HG02588 (cell line): ENCODE results near the gene ACAP3.
"Not testable (repeated sequence)": the region's sequence is repeated elsewhere in the genome, so short reads cannot be mapped to it uniquely, and the experiment has no call there.

Source experiments
- ATAC-seq: cut with Tn5 transposase; IDR thresholded peaks from one replicate; pipeline ENCODE4 v1.9.1; 2021; ENCODE audit warnings: mild to moderate bottlenecking, moderate library complexity; ENCODE audit not compliant: unreplicated experiment

ACAP3 gene

DNA sequence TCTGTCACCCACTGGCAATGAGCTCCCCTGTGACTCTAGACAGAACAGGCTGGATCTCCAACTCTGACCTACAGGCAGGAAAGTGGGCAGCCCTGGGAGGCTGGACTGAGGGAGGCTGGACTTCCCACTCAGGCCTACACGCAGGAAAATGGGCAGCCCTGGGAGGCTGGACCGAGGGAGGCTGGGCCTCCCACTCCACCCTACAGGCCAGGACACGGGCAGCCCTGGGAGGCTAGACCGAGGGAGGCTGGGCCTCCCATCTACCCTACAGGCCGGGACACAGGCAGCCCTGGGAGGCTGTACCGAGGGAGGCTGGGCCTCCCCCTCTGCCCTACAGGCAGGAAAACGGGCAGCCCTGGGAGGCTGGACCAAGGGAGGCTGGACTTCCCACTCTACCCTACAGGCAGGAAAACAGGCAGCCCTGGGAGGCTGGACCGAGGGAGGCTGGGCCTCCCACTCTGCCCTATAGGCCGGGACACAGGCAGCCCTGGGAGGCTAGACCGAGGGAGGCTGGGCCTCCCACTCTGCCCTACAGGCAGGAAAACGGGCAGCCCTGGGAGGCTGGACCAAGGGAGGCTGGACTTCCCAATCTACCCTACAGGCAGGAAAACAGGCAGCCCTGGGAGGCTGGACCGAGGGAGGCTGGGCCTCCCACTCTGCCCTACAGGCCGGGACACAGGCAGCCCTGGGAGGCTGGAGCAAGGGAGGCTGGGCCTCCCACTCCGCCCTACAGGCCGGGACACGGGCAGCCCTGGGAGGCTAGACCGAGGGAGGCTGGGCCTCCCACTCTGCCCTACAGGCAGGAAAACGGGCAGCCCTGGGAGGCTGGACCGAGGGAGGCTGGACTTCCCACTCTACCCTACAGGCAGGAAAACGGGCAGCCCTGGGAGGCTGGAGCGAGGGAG, 59.5 kb downstream of the ACAP3 start:
- ATAC-seq: not testable (repeated sequence)

DNA sequence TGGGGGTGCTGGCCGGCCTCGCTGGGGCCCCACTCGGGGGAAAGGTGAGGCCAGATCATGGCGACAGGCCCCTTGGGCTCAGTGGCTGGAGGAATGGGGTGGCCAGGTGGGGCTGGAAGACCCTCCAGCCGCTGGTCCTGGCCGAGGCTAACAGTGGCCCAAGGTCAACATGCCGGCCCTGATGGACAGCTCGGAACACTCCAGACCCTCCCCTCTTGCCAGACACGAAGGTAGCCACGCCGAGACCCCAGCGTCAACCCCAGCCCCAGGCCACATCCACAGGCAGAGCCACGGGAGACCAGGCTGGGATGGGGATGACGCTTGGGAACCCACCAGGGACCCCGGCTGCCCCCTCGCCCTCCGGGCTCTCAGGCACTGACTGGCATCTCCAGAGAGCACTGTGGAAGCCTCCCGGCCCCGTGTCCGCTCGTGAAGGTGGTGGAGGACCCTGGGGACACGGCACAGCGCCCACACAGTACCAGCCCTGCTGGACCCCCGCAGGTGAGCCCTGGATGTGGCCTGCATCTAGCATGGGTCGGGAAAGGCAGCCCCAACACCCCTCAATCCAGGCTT, 60.3 kb downstream of the ACAP3 start:
- ATAC-seq: no peak

DNA sequence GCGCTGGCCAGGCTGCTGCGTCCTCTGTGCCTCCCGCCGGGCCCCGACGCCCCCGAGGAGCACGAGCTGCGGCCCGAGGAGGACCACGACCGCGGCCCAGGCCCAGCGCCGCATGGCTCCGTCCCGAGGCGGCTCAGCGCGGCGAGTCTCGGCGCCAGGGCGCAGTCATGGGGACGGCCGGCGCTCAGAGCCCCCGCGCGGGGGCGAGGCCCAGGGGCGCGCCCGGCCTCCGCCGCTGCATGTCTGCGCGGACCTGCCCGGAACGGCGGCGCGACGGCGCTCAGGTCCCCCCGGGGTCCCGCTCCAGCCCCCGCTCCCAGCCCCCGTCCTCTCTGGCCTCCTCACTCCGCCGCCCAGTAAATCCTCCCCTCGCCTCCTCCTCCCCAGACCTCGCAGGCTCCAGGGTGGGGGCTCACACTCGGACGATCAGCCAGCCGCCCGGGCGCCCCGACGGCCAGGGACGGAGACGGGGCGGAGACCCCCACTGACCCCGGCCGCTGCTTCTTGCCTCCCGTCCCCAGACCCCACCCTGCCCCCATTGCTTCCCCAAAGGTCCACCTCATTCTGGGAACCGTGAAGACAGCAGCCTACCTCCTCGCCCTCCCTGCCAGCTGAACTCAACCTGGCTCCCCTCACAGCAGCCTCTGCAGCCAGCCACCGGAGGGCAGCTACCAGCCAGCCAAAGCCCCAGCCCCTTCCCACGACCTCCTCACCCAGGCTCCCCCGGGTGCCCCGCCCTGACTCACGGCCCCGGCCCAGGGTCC, 61.0 kb downstream of the ACAP3 start, which contains the start of gene C1QTNF12:
Gene C1QTNF12 (minus strand): TSS at position 146 of the 764 bp plus-strand sequence. CDS start 32 bp downstream, at position 114.
- no peak for ATAC-seq

DNA sequence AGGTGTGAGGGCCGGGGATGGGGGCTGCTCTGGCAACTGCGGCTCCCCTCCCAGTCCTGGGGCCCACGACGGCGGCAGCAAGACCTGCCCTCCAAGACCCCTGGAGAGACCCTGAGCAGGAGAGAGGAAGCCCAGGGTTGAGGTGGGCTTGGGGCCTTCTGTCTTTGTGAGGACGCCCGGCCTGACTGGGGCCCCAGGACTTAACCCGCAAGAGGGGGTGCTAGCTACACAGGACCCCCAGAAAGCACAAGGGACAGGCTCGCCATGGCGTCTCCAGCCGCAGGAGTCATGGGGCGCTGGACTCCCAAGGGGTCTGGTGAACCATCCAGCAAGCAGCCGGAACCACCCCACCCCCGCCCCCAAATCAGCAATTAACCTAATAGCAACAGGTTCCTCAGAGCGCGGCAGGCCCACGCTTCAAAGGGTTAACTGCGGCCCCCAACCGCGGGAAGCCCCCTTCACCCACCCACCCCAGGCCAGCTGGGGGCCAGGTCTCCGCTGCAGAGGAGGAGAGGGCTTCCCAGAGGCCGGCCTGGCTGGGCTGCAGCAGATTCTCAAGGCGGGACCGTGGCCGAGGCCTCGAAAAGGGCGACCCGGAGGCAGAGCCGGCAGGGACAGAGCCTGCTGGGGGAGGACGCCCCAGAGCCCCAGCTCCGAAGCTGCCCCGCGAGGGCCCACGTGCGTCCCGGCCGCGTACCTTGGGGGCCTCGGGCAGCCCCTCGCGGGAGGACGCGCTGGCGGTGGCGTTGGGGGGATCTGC, 61.7 kb downstream of the ACAP3 start:
- ATAC-seq: no peak

DNA sequence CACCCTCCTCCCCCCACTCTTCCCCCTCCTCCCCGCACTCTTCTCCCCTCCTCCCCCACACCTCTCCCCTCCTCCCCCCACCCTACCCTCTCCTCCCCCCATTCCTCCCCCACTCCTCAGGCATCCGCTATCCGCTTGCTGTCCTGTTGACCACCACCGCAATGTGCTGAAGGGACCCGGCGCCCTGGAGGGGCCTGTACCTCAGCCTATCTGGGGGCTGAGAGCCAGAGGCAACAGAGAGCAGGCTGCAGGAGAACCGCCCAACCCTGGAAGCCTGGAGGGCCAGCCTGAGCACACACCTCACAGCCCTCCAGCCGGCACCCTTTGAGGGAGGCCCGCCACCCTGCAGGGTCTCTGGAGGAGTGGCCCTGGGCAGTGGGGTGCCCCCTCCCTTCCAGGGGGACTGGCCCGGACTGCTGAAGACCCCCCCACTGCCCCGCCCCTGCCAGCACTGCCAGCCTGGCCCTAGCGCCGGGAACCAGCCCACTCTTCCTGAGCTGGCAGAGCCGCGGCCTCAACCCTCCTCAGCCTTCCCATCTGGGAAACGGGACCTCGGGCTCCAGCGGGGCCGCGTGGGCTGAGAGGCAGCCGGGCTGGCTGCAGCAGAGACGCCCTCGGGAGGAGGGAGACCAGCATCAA, 62.4 kb downstream of the ACAP3 start:
- no peak for ATAC-seq

DNA sequence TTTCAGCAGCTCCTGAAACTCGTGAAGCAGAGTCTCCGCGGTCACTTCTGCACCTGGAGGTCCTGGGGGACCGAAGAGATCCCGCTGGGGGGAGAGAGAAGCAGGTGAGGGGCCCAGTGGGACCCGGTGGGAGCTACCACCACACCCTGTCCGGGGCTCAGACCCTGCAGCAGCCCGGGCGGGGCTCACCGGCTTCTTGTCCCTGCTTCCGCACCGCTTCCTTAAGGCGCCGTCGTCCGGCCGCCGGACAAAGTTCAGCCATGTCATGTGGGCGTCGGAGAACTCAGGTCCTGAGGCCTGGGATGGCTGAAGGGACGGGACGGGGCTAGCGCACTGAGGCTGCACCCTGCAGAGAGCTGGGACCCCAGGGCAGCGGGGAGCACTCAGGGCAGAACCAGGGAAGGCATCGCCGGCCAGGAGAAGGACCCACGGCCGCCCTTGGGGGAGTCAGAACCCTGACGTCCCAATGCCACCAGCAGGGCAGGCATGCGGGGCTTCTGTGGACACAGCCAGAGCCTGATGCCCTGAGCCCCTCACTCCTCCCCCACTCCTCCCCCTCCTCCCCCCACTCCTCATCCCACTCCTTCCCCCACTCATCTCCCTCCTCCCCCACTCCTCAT, 63.4 kb downstream of the ACAP3 start:
- ATAC-seq: no peak

DNA sequence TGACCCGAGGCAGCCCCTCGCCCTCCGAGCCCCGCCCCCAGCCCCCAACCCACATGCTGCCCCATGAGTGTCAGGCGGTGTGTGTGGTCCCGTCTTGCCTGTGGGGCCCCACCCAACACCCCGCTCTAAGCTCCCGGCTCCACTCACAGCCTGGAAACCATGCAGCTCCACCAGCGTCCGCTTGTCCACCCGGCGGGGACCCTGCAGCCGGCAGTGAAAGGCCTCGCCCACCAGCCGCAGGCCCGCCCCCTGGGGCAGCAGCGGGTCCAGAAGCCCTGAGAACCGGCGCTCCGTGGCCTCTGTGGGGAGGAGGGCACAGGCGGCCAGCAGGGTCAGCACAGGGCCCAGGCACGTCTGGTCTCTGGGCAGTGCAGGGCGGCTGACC, 63.9 kb downstream of the ACAP3 start:
- no peak for ATAC-seq

DNA sequence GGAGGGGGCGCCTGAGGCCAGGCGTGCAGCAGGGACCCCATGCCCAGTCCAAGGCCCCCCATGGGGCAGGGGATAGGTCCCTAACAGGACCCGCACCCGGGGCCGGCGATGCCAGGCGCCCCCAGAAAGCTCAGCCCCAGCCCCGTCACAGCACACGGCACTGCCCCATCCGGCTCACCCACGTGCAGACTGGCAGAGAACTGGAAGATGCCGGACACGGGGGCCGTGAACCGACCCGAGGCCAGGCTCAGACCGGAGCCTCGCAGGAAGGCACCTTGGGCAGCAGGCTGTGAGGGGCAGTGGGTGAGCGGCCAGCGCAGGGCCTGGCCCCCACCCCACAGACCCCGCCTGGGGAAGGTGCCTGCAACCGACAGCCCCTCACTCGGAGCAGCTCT, 64.5 kb downstream of the ACAP3 start:
- no peak for ATAC-seq

DNA sequence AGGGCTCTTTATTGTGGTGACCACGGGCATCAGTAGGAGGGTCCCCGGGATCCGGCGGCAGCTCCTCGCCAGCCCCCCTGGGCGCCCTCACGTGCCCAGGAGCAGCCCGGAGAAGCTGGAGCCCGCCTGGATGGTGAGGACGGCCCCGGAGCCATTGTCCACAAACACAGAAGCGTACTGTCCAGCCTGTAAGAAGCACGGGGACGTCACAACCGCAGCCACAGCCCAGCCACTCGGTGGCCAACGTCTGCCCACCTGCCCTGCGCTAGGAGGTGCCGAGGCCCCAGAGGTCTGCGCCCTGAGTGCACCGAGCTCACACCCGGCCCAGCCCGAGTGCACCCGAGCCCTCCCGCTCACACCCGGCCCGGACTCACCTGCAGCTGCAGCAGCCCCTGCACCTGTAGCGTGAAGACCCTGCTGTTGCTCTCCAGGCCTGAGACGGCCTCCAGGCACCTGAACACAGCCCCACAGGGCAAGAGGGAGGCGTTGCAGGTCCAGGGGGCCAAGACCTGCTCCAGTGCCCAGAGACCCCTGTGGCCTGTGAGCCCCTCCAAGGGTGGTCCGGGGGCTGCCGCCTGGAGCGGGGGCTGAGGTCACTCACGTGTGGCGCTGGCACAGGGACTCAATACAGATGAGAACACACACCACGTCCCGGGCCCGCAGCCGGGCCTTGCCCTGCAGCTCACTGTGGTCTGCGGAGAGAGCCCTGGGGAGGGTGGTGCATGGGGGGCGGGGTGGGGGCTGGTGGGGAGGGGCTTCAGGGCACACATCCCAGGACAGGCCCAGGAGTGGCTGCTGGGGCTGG, 65.1 kb downstream of the ACAP3 start:
- ATAC-seq: no peak
